WERI-Rb-1 (cell line): ENCODE measurements around the gene ARL1.

Experiments used
- DNase-seq: peaks from one replicate; pipeline ENCODE4 v3.0.0-alpha.2; 2020
- H3K27ac ChIP-seq: fragments of 250-450 bp; sonication (Bioruptor Pico); 2 replicates; pipeline ENCODE4 v1.5.1; 2020; ENCODE audit warnings: mild to moderate bottlenecking, moderate library complexity
- H3K27me3 ChIP-seq: fragments of 250-450 bp; sonication (Bioruptor Pico); 2 replicates; pipeline ENCODE4 v1.5.1; 2021; ENCODE audit warnings: mild to moderate bottlenecking, low read depth, moderate library complexity; ENCODE audit not compliant: insufficient read depth, severe bottlenecking
- H3K36me3 ChIP-seq: fragments of 250-450 bp; sonication (Bioruptor Pico); 2 replicates; pipeline ENCODE4 v1.5.1; 2020; ENCODE audit warnings: mild to moderate bottlenecking, moderate library complexity
- H3K4me3 ChIP-seq: 2 replicates; pipeline ENCODE4 v1.5.1; 2011; ENCODE audit warnings: low read depth, mild to moderate bottlenecking, control low read depth, low read length
- H3K9me3 ChIP-seq: fragments of 250-450 bp; sonication (Bioruptor Pico); 2 replicates; pipeline ENCODE4 v1.5.1; 2021; ENCODE audit warnings: mild to moderate bottlenecking, moderate library complexity; ENCODE audit not compliant: severe bottlenecking
- TF ChIP-seq, protein P1 (sequence below): IDR thresholded peaks from 2 replicates; pipeline ENCODE4 v1.5.1; 2011; ENCODE audit warnings: low read depth, mild to moderate bottlenecking, control low read depth, inconsistent platforms, low read length

ARL1 gene

GRCh38 chr12:101407436-101408345 lies at the start of gene ARL1:
TSS of gene ARL1 (minus strand) at chr12:101407772. CDS start at chr12:101407645, 127 bp downstream.
- peak within 1 kb of the TSS; percentile 98 for H3K27ac ChIP-seq
- H3K9me3 ChIP-seq = no peaks in the 10 kb centered on the region
- TF ChIP-seq, protein P1, sequence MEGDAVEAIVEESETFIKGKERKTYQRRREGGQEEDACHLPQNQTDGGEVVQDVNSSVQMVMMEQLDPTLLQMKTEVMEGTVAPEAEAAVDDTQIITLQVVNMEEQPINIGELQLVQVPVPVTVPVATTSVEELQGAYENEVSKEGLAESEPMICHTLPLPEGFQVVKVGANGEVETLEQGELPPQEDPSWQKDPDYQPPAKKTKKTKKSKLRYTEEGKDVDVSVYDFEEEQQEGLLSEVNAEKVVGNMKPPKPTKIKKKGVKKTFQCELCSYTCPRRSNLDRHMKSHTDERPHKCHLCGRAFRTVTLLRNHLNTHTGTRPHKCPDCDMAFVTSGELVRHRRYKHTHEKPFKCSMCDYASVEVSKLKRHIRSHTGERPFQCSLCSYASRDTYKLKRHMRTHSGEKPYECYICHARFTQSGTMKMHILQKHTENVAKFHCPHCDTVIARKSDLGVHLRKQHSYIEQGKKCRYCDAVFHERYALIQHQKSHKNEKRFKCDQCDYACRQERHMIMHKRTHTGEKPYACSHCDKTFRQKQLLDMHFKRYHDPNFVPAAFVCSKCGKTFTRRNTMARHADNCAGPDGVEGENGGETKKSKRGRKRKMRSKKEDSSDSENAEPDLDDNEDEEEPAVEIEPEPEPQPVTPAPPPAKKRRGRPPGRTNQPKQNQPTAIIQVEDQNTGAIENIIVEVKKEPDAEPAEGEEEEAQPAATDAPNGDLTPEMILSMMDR = no peak
- peak; percentile 86 for DNase-seq
- no peaks in the 10 kb centered on the region for H3K27me3 ChIP-seq
- peaks cover 11% of the 10 kb centered on the region for H3K36me3 ChIP-seq
- H3K4me3 ChIP-seq = peak within 1 kb of the TSS; percentile 62

- no peaks in the 10 kb centered on the region for H3K36me3 ChIP-seq
- DNase-seq = no peak
- H3K27ac ChIP-seq = no peak overlapping the region
- H3K27me3 ChIP-seq = no peaks in the 10 kb centered on the region
- H3K9me3 ChIP-seq = peaks cover 3% of the 10 kb centered on the region
- TF ChIP-seq, protein P1 = no peak
- no peak overlapping the region for H3K4me3 ChIP-seq
Observed at GRCh38 chr12:101455685-101456084, 48.1 kb upstream of the ARL1 start.

- Histone ChIP-seq H3K9me3 (peaks cover 2% of the 10 kb centered on the region), H3K27me3 (no peaks in the 10 kb centered on the region), H3K4me3 (no peak overlapping the region), H3K27ac (no peak overlapping the region), H3K36me3 (no peaks in the 10 kb centered on the region)
- no peak for DNase-seq
- TF ChIP-seq, protein P1 = no peak
Observed at GRCh38 chr12:101441461-101442224, 34.1 kb upstream of the ARL1 start.

DNA sequence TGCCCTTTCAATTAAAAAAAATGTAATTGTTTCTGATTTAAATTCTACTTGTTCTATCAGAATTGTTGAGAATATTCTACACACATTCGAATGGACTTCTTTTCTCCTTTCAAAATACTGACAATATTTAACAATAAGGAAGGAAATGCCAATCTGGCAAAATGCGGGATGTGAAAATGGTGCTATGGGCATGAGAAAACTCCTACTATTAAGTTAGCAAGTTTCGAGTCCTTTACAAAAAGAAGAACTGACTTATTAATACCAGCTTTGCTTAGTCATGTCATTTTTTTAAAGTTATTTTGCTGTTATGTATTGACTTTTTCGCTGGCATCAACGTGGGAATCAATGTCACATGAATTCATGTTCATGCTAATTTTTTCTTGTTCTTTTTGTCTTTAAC lies 31.7 kb upstream of the ARL1 start:
- Histone ChIP-seq H3K36me3 (no peaks in the 10 kb centered on the region), H3K9me3 (peaks cover 2% of the 10 kb centered on the region), H3K27me3 (no peaks in the 10 kb centered on the region), H3K4me3 (no peak overlapping the region), H3K27ac (no peak overlapping the region)
- TF ChIP-seq, protein P1 = no peak
- no peak for DNase-seq

DNA sequence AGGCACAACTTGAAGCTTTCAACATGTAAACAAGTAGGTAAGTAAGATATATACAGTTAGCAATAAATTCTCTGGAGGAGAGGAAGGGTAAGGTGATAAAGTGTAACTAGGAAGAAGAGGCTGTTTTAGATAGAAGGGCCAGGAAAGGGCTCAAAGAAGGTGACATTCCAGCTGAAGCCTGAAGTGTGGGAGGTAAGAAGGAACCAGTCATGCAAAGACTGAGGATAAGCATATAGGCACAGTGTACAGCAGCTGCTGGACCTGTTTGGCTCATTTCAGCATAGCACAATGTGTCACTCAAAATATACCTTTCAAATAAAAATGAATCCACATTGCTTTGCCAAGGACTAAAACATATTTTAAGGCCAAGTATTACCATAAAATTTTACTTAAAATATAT lies 28.6 kb upstream of the ARL1 start:
- H3K9me3 ChIP-seq = peaks cover 2% of the 10 kb centered on the region
- DNase-seq = no peak
- H3K27me3 ChIP-seq = no peaks in the 10 kb centered on the region
- H3K36me3 ChIP-seq = no peaks in the 10 kb centered on the region
- TF ChIP-seq, protein P1 = no peak
- no peak overlapping the region for H3K4me3 ChIP-seq
- no peak overlapping the region for H3K27ac ChIP-seq
